Measurements from ENCODE around the gene RHAG. TPM values are rescaled to one million over a fixed set of nuclear protein-coding genes. Genes with fewer than 3 reads are reported as not detected.

RHAG gene
- total and polyA plus RNA-seq, 2 experiments from 2014 or later = not detected

DNA sequence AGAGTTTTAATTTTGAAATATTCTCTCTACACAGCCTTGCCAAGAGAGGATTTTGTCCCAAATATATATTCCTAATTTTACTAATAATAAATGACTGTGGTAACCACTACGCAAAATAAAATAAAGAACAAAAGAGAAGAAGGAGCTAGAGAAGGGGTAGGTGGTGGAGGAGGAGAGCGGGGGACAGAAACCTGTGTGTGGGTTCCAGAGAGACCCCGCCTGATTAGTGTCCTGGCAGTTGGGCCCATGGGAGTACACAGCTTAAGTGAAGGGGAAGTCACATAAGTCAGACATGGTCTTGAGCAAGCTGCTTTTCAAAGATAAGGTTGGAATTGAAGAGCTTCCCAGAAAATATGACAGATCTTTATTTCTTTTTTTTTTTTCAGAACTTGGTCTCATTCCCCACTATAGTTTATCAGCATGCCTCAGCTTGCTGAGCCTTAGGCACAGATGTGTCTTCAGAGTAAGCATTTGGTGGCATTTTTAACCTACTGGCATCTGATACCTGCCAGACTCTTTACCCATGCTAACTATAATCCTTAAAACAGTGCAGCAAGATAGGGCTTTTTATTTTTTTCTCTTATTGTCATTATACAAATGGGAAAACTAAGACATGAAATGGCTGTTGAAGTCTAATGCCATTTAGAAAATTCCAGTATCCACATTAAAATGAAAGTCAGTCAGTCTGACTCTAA is 9.6 kb upstream of the RHAG start:
- H3K4me3 Mint-ChIP-seq = no peak overlapping the region
- Histone ChIP-seq H3K9me2 (ENCODE audit: insufficient read depth) (no peaks in the 10 kb centered on the region), H3K79me2 (replicated peaks; ENCODE audit: insufficient read depth) (no peaks in the 10 kb centered on the region), H3K4me1 (ENCODE audit: insufficient read depth) (no peaks in the 10 kb centered on the region), H2AFZ (no peak overlapping the region), H3K27me3 (ENCODE audit: insufficient read depth) (no peaks in the 10 kb centered on the region), H3K27ac (ENCODE audit: low read depth) (no peak overlapping the region), H3F3A (replicated peaks; ENCODE audit: low read depth) (no peaks in the 10 kb centered on the region), H4K20me1 (replicated peaks; ENCODE audit: insufficient read depth) (no peaks in the 10 kb centered on the region), H3K4me2 (no peak overlapping the region), H3K36me3 (ENCODE audit: insufficient read depth) (no peaks in the 10 kb centered on the region), H3K4me3 (no peak overlapping the region)
- H3K27me3 Mint-ChIP-seq (ENCODE audit: insufficient read depth, low read depth, poor library complexity) = no peaks in the 10 kb centered on the region
- ATAC-seq = no peak
- no peaks in the 10 kb centered on the region for H3K9me3 Mint-ChIP-seq
- TF ChIP-seq, protein P1, sequence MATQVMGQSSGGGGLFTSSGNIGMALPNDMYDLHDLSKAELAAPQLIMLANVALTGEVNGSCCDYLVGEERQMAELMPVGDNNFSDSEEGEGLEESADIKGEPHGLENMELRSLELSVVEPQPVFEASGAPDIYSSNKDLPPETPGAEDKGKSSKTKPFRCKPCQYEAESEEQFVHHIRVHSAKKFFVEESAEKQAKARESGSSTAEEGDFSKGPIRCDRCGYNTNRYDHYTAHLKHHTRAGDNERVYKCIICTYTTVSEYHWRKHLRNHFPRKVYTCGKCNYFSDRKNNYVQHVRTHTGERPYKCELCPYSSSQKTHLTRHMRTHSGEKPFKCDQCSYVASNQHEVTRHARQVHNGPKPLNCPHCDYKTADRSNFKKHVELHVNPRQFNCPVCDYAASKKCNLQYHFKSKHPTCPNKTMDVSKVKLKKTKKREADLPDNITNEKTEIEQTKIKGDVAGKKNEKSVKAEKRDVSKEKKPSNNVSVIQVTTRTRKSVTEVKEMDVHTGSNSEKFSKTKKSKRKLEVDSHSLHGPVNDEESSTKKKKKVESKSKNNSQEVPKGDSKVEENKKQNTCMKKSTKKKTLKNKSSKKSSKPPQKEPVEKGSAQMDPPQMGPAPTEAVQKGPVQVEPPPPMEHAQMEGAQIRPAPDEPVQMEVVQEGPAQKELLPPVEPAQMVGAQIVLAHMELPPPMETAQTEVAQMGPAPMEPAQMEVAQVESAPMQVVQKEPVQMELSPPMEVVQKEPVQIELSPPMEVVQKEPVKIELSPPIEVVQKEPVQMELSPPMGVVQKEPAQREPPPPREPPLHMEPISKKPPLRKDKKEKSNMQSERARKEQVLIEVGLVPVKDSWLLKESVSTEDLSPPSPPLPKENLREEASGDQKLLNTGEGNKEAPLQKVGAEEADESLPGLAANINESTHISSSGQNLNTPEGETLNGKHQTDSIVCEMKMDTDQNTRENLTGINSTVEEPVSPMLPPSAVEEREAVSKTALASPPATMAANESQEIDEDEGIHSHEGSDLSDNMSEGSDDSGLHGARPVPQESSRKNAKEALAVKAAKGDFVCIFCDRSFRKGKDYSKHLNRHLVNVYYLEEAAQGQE (IDR thresholded peaks at IDR 0.05; ENCODE audit: unreplicated experiment) = no peak
- TF ChIP-seq EZH2phosphoT487 (IDR thresholded peaks at IDR 0.05; ENCODE audit: unreplicated experiment) = no peak
- TF ChIP-seq, protein P2, sequence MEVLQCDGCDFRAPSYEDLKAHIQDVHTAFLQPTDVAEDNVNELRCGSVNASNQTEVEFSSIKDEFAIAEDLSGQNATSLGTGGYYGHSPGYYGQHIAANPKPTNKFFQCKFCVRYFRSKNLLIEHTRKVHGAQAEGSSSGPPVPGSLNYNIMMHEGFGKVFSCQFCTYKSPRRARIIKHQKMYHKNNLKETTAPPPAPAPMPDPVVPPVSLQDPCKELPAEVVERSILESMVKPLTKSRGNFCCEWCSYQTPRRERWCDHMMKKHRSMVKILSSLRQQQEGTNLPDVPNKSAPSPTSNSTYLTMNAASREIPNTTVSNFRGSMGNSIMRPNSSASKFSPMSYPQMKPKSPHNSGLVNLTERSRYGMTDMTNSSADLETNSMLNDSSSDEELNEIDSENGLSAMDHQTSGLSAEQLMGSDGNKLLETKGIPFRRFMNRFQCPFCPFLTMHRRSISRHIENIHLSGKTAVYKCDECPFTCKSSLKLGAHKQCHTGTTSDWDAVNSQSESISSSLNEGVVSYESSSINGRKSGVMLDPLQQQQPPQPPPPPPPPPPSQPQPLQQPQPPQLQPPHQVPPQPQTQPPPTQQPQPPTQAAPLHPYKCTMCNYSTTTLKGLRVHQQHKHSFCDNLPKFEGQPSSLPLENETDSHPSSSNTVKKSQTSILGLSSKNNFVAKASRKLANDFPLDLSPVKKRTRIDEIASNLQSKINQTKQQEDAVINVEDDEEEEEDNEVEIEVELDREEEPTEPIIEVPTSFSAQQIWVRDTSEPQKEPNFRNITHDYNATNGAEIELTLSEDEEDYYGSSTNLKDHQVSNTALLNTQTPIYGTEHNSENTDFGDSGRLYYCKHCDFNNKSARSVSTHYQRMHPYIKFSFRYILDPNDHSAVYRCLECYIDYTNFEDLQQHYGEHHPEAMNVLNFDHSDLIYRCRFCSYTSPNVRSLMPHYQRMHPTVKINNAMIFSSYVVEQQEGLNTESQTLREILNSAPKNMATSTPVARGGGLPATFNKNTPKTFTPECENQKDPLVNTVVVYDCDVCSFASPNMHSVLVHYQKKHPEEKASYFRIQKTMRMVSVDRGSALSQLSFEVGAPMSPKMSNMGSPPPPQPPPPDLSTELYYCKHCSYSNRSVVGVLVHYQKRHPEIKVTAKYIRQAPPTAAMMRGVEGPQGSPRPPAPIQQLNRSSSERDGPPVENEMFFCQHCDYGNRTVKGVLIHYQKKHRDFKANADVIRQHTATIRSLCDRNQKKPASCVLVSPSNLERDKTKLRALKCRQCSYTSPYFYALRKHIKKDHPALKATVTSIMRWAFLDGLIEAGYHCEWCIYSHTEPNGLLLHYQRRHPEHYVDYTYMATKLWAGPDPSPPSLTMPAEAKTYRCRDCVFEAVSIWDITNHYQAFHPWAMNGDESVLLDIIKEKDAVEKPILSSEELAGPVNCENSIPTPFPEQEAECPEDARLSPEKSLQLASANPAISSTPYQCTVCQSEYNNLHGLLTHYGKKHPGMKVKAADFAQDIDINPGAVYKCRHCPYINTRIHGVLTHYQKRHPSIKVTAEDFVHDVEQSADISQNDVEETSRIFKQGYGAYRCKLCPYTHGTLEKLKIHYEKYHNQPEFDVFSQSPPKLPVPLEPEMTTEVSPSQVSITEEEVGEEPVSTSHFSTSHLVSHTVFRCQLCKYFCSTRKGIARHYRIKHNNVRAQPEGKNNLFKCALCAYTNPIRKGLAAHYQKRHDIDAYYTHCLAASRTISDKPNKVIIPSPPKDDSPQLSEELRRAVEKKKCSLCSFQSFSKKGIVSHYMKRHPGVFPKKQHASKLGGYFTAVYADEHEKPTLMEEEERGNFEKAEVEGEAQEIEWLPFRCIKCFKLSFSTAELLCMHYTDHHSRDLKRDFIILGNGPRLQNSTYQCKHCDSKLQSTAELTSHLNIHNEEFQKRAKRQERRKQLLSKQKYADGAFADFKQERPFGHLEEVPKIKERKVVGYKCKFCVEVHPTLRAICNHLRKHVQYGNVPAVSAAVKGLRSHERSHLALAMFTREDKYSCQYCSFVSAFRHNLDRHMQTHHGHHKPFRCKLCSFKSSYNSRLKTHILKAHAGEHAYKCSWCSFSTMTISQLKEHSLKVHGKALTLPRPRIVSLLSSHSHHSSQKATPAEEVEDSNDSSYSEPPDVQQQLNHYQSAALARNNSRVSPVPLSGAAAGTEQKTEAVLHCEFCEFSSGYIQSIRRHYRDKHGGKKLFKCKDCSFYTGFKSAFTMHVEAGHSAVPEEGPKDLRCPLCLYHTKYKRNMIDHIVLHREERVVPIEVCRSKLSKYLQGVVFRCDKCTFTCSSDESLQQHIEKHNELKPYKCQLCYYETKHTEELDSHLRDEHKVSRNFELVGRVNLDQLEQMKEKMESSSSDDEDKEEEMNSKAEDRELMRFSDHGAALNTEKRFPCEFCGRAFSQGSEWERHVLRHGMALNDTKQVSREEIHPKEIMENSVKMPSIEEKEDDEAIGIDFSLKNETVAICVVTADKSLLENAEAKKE (CRISPR knock-in tag; IDR thresholded peaks at IDR 0.05) = no peak
- TF ChIP-seq STAT1 (IDR thresholded peaks at IDR 0.05; ENCODE audit: unreplicated experiment) = no peak
- no peak for TF ChIP-seq POLR2AphosphoS5 (IDR thresholded peaks at IDR 0.05; ENCODE audit: low read depth)
- TF ChIP-seq, protein P3, sequence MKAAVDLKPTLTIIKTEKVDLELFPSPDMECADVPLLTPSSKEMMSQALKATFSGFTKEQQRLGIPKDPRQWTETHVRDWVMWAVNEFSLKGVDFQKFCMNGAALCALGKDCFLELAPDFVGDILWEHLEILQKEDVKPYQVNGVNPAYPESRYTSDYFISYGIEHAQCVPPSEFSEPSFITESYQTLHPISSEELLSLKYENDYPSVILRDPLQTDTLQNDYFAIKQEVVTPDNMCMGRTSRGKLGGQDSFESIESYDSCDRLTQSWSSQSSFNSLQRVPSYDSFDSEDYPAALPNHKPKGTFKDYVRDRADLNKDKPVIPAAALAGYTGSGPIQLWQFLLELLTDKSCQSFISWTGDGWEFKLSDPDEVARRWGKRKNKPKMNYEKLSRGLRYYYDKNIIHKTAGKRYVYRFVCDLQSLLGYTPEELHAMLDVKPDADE (IDR thresholded peaks at IDR 0.05) = no peak
- no peak for TF ChIP-seq CREB1 (CRISPR knock-in tag; IDR thresholded peaks at IDR 0.05; ENCODE audit: low read depth)
- TF ChIP-seq JUNB (IDR thresholded peaks at IDR 0.05; ENCODE audit: unreplicated experiment) = no peak
- no peak for TF ChIP-seq NANOG (IDR thresholded peaks at IDR 0.05; ENCODE audit: borderline replicate concordance)
- no peak for TF ChIP-seq EZH2 (IDR thresholded peaks at IDR 0.05; ENCODE audit: low read depth, unreplicated experiment)
- TF ChIP-seq, protein P4, sequence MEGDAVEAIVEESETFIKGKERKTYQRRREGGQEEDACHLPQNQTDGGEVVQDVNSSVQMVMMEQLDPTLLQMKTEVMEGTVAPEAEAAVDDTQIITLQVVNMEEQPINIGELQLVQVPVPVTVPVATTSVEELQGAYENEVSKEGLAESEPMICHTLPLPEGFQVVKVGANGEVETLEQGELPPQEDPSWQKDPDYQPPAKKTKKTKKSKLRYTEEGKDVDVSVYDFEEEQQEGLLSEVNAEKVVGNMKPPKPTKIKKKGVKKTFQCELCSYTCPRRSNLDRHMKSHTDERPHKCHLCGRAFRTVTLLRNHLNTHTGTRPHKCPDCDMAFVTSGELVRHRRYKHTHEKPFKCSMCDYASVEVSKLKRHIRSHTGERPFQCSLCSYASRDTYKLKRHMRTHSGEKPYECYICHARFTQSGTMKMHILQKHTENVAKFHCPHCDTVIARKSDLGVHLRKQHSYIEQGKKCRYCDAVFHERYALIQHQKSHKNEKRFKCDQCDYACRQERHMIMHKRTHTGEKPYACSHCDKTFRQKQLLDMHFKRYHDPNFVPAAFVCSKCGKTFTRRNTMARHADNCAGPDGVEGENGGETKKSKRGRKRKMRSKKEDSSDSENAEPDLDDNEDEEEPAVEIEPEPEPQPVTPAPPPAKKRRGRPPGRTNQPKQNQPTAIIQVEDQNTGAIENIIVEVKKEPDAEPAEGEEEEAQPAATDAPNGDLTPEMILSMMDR (conservative IDR thresholded peaks at IDR 0.05; ENCODE audit: low read depth in 2 of 2) = no peak
- no peak for TF ChIP-seq ZNF331 (CRISPR knock-in tag; IDR thresholded peaks at IDR 0.05; ENCODE audit: low read depth)
- no peak overlapping the region for H3K27ac Mint-ChIP-seq
- DNase-seq (ENCODE audit: low spot score) = no peak
- H3K4me1 Mint-ChIP-seq = no peaks in the 10 kb centered on the region
- H3K36me3 Mint-ChIP-seq (ENCODE audit: low read depth) = no peaks in the 10 kb centered on the region

Data from GM23338 (cell line).